NCI-H1417 (cell line): Measurements from ENCODE around the gene PTPRU.
A peak's percentile ranks its signal among the peaks of the same experiment; 100 is the strongest.
"Not testable (repeated sequence)": the region's sequence is repeated elsewhere in the genome, so short reads cannot be mapped to it uniquely, and the experiment has no call there.

Experiments
- DNase-seq, 3 experiments: peaks; one replicate each; lab custom pipeline; 2025; lab: John Stamatoyannopoulos, UW

The PTPRU gene

GRCh38 chr1:29290414-29290985 is 54.2 kb downstream of the PTPRU start:
- no peak for DNase-seq

GRCh38 chr1:29291756-29292155 is 55.4 kb downstream of the PTPRU start:
- no peak for DNase-seq

DNA sequence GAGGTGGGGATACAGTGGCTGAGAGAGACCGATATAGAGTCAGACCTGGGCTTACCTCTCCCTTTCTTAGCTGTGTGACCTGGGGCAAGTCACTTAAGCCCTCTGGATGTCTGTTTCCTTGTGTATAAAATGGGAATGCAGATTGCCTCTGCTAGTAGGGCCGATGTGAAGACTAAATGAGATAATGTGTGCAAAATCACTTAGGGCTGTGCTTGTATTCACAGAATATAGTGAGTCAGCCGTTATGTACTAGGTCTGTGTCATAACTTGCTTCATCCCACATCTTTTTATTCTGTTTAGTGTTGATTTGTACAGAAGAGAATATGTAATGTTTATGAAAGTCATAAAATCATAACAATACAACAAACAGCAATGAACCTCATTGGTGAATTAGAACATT is 56.0 kb downstream of the PTPRU start:
- DNase-seq, result no peak

- DNase-seq, result no peak
Measured at GRCh38 chr1:29297450-29297849, 61.1 kb downstream of the PTPRU start.

DNA sequence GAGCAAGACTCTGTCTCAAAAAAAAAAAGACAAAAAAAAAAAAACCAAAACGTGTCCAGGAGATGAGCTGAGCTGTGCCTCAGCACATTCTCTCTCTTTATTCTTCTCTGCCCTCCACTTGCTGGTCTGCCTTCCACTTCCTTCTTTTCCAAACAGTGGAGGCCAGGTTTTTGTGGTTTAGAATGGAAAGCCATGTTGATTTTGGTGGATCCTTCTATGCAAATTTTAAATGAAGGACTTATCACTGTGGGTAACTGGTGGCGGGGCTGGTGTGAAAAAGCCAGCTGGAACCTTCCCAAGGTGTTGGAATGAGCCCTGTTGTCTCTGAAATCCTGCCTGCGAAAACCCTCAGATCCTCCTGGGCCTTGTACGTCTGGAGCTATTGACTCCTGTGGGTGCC is 61.9 kb downstream of the PTPRU start:
- no peak for DNase-seq

DNA sequence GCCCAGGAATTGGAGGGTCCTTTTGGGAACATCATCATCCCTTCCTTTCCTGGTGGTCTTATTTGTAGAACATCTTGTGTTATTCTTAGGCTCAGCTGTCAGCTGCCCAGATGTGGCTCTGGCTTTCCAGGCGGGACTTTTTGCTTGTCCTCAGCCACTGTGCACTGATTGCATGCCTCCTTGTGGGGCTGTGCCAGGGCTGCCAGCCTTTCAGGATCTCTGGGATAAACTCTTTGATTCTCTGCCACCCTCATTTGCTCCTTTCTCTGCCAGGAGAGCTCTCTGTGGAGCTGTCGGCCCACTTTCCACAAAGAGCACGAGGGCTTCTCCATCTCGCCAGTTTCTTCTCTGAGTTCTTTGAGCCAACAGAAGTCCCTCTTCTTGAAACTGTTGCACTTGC is 63.1 kb downstream of the PTPRU start:
- no peak for DNase-seq

DNA sequence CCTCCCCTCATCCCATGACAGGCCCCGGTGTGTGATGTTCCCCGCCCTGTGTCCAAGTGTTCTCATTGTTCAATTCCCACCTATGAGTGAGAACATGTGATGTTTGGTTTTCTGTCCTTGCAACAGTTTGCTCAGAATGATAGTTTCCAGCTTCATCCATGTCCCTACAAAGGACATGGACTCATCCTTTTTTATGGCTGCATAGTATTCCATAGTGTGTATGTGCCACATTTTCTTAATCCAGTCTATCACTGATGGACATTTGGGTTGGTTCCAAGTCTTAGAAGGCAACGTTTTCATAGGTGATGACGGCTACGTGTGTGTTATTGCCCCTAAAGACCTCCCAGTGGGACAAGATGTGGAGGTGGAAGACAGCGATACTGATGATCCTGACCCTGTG is 65.4 kb downstream of the PTPRU start:
- not testable (repeated sequence) for DNase-seq

GRCh38 chr1:29303201-29304024 is 67.1 kb downstream of the PTPRU start:
- DNase-seq, result no peak

GRCh38 chr1:29304025-29304684 is 67.8 kb downstream of the PTPRU start:
- DNase-seq, result no peak

DNA sequence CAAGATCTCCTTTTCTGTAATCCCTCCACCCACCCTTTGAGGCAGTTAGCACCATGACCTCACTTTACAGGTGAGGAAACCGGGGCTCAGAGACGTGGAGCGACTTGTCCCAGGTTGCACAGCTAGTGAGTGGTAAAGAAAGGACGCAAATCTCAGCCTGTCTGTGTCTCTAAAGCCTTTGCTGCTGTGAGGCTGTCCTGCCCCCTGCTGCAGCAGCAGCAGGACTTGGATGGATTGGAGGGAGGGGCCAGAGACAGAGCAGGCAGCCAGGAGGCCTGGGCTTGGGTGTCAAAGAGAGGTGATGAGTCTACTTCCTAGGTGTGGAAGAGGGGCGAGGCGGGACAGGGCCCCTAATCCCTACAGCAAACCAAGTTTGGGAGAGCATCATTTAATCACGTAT is 69.6 kb downstream of the PTPRU start:
- no peak for DNase-seq

GRCh38 chr1:29306471-29307140 is 70.3 kb downstream of the PTPRU start:
- DNase-seq, result no peak

- DNase-seq, result peak in 1 of 3 experiments; percentile 56
Measured at GRCh38 chr1:29309075-29309474, 72.8 kb downstream of the PTPRU start.

GRCh38 chr1:29309621-29310020 is 73.3 kb downstream of the PTPRU start:
- no peak for DNase-seq

DNA sequence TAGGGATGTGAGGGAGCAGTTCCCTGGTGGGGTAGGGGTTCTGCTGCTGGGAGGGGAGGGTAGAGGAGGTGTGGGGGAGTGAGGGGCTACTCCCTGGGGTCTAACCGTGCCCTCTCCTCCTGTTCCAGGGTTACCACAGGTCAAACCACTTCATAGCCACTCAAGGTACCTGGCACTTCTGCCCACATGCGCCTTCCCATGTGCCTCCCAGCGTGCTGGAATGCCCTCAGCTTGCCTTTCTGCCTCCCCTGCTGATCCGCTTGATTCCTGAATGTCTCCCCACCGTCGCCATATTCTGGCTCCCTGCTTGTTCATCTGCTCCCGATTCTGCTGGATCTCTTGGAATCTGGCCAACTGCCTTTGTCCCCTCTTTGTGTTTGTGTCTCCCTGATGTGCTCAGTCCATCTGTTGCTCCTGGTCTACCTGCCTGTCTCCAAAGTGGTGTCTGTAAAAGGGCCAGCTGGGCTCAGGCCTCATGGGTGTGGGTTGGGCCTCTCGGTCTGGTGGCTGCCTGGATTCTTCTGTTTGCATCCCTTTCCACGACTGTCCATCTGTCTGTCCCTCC is 74.4 kb downstream of the PTPRU start:
- DNase-seq, result peak in 1 of 3 experiments; percentile 26

DNA sequence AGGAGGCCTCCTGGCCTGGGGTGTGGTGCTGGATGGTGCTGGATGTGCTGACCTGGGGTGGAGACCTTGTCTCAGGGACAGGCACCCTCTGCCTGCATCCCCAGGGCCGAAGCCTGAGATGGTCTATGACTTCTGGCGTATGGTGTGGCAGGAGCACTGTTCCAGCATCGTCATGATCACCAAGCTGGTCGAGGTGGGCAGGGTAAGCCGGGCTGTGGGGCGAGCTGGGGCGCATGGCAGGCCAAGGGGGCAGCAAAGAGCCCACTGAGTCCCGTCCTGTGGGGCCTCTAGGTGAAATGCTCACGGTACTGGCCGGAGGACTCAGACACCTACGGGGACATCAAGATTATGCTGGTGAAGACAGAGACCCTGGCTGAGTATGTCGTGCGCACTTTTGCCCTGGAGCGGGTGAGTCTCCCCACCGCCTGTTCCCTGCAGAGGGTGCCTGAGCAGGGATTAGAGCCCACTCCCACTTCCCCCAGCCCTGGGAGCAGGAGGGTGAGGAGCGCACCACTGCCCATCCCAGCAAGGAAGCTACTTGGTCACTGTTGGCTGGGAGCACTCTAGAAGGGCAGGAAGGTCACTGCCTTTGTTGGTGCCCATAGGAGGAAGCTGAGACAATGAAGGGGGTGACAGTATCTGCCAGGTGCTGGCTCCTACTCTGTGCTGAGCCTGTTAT is 75.2 kb downstream of the PTPRU start:
- no peak for DNase-seq

DNA sequence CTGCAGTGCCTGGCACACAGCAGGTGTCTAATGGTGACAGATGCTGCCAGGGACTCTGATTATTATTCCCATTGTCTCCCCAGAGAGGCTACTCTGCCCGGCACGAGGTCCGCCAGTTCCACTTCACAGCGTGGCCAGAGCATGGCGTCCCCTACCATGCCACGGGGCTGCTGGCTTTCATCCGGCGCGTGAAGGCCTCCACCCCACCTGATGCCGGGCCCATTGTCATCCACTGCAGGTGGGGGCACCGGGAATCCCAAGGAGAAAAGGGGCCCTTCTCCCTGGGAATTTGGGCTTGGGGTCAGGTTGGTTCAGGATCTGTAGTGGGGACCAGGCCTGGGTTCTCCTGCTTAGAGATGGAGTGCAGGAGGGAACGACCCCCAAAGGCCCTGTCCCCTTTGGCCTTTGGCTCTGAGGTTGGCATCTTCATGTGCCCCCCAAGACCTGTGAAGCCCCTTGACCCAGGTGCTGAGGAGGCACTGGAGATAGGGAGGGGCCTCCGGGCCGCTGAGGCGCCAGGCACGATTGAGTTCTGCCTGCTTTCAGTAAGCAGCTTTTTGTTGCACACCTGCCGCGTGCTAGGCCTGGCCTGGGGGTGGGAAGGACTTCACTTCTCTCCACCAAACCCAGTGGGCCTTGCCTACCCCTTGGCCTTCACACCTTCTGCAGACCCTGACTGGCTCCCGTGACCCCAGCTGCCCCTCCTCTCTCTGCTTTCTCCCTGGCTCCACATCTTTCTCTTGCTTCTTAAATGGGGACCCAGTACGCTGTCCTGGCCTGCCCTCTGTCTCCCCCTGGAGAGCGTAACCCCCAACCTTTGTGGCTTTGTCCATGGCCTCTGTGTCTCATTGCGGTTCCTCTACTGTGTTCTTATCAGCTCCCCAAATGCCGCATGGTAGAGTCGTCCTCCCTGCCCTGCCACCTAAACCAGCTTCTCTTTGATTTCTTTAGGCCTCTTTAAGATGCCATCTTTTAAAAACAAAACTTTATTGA is 76.4 kb downstream of the PTPRU start:
- DNase-seq, result no peak

GRCh38 chr1:29314685-29315084 is 78.4 kb downstream of the PTPRU start:
- DNase-seq, result not testable (repeated sequence)

DNA sequence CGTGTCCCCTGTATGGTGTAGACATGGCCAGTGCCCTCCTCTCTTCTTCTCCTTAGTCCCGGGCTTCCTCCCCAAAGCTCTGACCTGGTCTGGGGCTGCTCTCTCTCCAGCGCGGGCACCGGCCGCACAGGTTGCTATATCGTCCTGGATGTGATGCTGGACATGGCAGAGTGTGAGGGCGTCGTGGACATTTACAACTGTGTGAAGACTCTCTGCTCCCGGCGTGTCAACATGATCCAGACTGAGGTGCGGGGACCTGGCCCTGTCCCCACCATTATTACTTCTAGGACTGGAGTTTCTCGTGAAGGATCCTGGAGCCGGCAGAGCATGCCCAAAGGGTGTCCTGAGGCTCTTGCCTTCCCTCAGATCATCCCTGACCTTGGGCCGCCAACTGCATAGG is 78.9 kb downstream of the PTPRU start:
- no peak for DNase-seq

- no peak for DNase-seq
Measured at GRCh38 chr1:29315876-29316275, 79.6 kb downstream of the PTPRU start.
